HEK293T (cell line): ENCODE data around the gene MUC4.
"Not testable (repeated sequence)": the region's sequence is repeated elsewhere in the genome, so short reads cannot be mapped to it uniquely, and the experiment has no call there.

ENCODE experiments used
- CTCF ChIA-PET: fragments of 350-600 bp; formaldehyde crosslinking; extraction: SDS; loops from one replicate; lab custom pipeline; 2021; ENCODE audit warnings: antibody characterized with exemption, inconsistent platforms; lab: Yijun Ruan, JAX
- POLR2A ChIA-PET: fragments of 350-600 bp; formaldehyde crosslinking; extraction: SDS; loops from one replicate; lab custom pipeline; 2020; ENCODE audit warnings: antibody characterized with exemption, inconsistent platforms; lab: Yijun Ruan, JAX
- DNase-seq: peaks from one replicate; pipeline ENCODE4 v3.0.0; 2012; ENCODE audit warnings: mixed read lengths; ENCODE audit errors: extremely low spot score
- ARNT ChIP-seq: fragments of 450-650 bp; IDR thresholded peaks from 2 replicates; pipeline ENCODE4 v1.6.1; 2017; ENCODE audit warnings: mild to moderate bottlenecking
- BHLHE40 ChIP-seq: fragments of 450-650 bp; IDR thresholded peaks from 2 replicates; pipeline ENCODE4 v1.6.1; 2016; ENCODE audit warnings: mild to moderate bottlenecking, moderate library complexity, borderline replicate concordance
- CTBP1 ChIP-seq: fragments of 450-650 bp; IDR thresholded peaks from 2 replicates; pipeline ENCODE4 v1.6.1; 2016; ENCODE audit warnings: borderline replicate concordance
- ELF4 ChIP-seq: fragments of 450-650 bp; IDR thresholded peaks from 2 replicates; pipeline ENCODE4 v1.6.1; 2017; ENCODE audit warnings: antibody characterized with exemption
- FOXA1 ChIP-seq: fragments of 450-650 bp; IDR thresholded peaks from 2 replicates; pipeline ENCODE4 v1.6.1; 2016; ENCODE audit warnings: mild to moderate bottlenecking
- FOXK2 ChIP-seq: fragments of 450-650 bp; IDR thresholded peaks from 2 replicates; pipeline ENCODE4 v1.6.1; 2016; ENCODE audit warnings: mild to moderate bottlenecking
- FOXM1 ChIP-seq: fragments of 450-650 bp; IDR thresholded peaks from 2 replicates; pipeline ENCODE4 v1.6.1; 2017; ENCODE audit warnings: mild to moderate bottlenecking, borderline replicate concordance
- HDGF ChIP-seq: fragments of 450-650 bp; IDR thresholded peaks from 2 replicates; pipeline ENCODE4 v1.6.1; 2017; ENCODE audit warnings: antibody characterized with exemption, borderline replicate concordance
- L3MBTL2 ChIP-seq: fragments of 450-650 bp; conservative IDR thresholded peaks from 2 replicates; pipeline ENCODE4 v1.6.1; 2016; ENCODE audit warnings: mild to moderate bottlenecking
- LEF1 ChIP-seq: fragments of 450-650 bp; IDR thresholded peaks from 2 replicates; pipeline ENCODE4 v1.6.1; 2017; ENCODE audit warnings: mild to moderate bottlenecking, borderline replicate concordance
- NFRKB ChIP-seq: fragments of 450-650 bp; IDR thresholded peaks from 2 replicates; pipeline ENCODE4 v1.6.1; 2016; ENCODE audit warnings: mild to moderate bottlenecking, moderate library complexity
- PKNOX1 ChIP-seq: fragments of 450-650 bp; IDR thresholded peaks from 2 replicates; pipeline ENCODE4 v1.6.1; 2016
- SP1 ChIP-seq: fragments of 450-650 bp; IDR thresholded peaks from 2 replicates; pipeline ENCODE4 v1.6.1; 2017
- SUZ12 ChIP-seq: fragments of 450-650 bp; IDR thresholded peaks from 2 replicates; pipeline ENCODE4 v1.6.1; 2016; ENCODE audit warnings: mild to moderate bottlenecking
- TARDBP ChIP-seq: fragments of 450-650 bp; IDR thresholded peaks from 2 replicates; pipeline ENCODE4 v1.6.1; 2016
- ZNF384 ChIP-seq: fragments of 450-650 bp; IDR thresholded peaks from 2 replicates; pipeline ENCODE4 v1.6.1; 2016

The MUC4 gene

GRCh38 chr3:195788711-195789581 is 22.8 kb downstream of the MUC4 start:
- ChIA-PET CTCF (no interaction called here), POLR2A (no interaction called here)
- TF ChIP-seq HDGF = no peak
- TF ChIP-seq LEF1 = no peak
- no peak for TF ChIP-seq BHLHE40
- TF ChIP-seq PKNOX1 = no peak
- TF ChIP-seq SUZ12 = no peak
- TF ChIP-seq ZNF384 = no peak
- TF ChIP-seq TARDBP = no peak
- no peak for TF ChIP-seq ELF4
- no peak for TF ChIP-seq L3MBTL2
- no peak for TF ChIP-seq CTBP1
- TF ChIP-seq FOXA1 = no peak
- TF ChIP-seq SP1 = no peak
- no peak for TF ChIP-seq NFRKB
- DNase-seq = no peak

- CTCF ChIA-PET, DNase-seq, POLR2A ChIA-PET: not testable (repeated sequence)
Measured at GRCh38 chr3:195785781-195786405, 25.8 kb downstream of the MUC4 start.

- DNase-seq, POLR2A ChIA-PET, CTCF ChIA-PET: not testable (repeated sequence)
Measured at GRCh38 chr3:195784031-195784430, 27.7 kb downstream of the MUC4 start.

GRCh38 chr3:195781236-195781635 is 30.5 kb downstream of the MUC4 start:
- DNase-seq, CTCF ChIA-PET, POLR2A ChIA-PET: not testable (repeated sequence)

GRCh38 chr3:195777975-195778374 is 33.8 kb downstream of the MUC4 start:
- no peak for DNase-seq
- POLR2A ChIA-PET = no interaction called here
- TF ChIP-seq ELF4 (no peak), FOXA1 (no peak), HDGF (no peak), LEF1 (no peak), TARDBP (no peak), SUZ12 (no peak), FOXK2 (no peak), ARNT (no peak), ZNF384 (no peak), CTBP1 (no peak), L3MBTL2 (no peak), FOXM1 (no peak), SP1 (no peak), BHLHE40 (no peak), PKNOX1 (no peak)
- CTCF ChIA-PET = no interaction called here

- TF ChIP-seq CTBP1 (no peak), ARNT (no peak), SUZ12 (no peak), ZNF384 (no peak), BHLHE40 (no peak), SP1 (no peak), FOXM1 (no peak), FOXA1 (no peak)
- peak; percentile 65 for DNase-seq
- CTCF ChIA-PET = interaction anchor here (0.7 kb wide), 1 partner anchor 50 kb away, joined by 6 read pairs; no protein-coding TSS in a partner anchor
- POLR2A ChIA-PET = no interaction called here
Measured at GRCh38 chr3:195774917-195775316, 36.8 kb downstream of the MUC4 start.

GRCh38 chr3:195773956-195774537 is 37.7 kb downstream of the MUC4 start:
- ChIA-PET CTCF (interaction anchor here (0.7 kb wide), 1 partner anchor 51 kb away, joined by 6 read pairs; no protein-coding TSS in a partner anchor), POLR2A (no interaction called here)
- TF ChIP-seq PKNOX1 = no peak
- no peak for DNase-seq
